HUES64 (cell line): ENCODE measurements around the gene IMMP2L.

Experiments used
- H3K27ac ChIP-seq: 2 replicates; pipeline ENCODE4 v1.7.0; 2013; ENCODE audit warnings: low read depth, low read length, inconsistent platforms
- H3K27me3 ChIP-seq: 2 replicates; pipeline ENCODE4 v1.6.1; 2013; ENCODE audit warnings: mild to moderate bottlenecking, low read length; ENCODE audit not compliant: insufficient read depth
- H3K36me3 ChIP-seq: 2 replicates; pipeline ENCODE4 v1.6.1; 2013; ENCODE audit warnings: mild to moderate bottlenecking, low read length; ENCODE audit not compliant: insufficient read depth
- H3K4me1 ChIP-seq: 2 replicates; pipeline ENCODE4 v1.6.1; 2013; ENCODE audit warnings: mild to moderate bottlenecking, low read length, moderate library complexity; ENCODE audit not compliant: insufficient read depth
- H3K4me3 ChIP-seq: 2 replicates; pipeline ENCODE4 v1.5.1; 2013; ENCODE audit warnings: mild to moderate bottlenecking, low read length, moderate library complexity
- H3K9ac ChIP-seq: 2 replicates; pipeline ENCODE4 v1.6.1; 2013; ENCODE audit warnings: mild to moderate bottlenecking, low read depth, low read length
- H3K9me3 ChIP-seq: 2 replicates; pipeline ENCODE4 v1.6.1; 2013; ENCODE audit warnings: low read depth, low read length; ENCODE audit not compliant: insufficient read depth
- WGBS: fragments of 150-250, 120-280 bp; methylation state at CpG from one replicate; pipeline ENCODE4 v1.1.7; 2013; ENCODE audit warnings: missing lambda C conversion rate; 5-methylcytosine and 5-hydroxymethylcytosine counted together

The IMMP2L gene

DNA sequence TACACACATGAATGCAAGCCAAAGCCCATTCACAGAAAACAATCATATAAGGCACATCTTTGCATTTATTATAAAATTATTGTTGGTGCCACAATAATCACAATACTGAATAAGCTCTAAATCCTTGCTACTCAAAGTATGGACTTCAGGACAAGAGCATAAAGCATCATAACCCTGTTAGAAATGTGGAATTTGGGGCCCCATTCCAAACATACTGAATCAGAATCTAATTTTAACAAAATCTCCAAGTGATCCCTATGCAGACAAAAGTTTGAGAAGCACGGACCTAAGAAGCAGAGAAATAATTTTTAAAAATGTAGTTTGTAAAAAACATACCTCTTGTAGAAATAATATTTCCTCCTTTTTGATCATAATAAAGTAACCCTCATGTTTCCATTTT lies 199.2 kb downstream of the IMMP2L start:
- no peaks in the 10 kb centered on the region for H3K9me3 ChIP-seq
- H3K4me1 ChIP-seq = peaks cover 18% of the 10 kb centered on the region
- no peaks in the 10 kb centered on the region for H3K27me3 ChIP-seq
- no peak overlapping the region for H3K27ac ChIP-seq
- no CpG with 5 or more reads among the region's 1 CpG for WGBS
- no peak overlapping the region for H3K4me3 ChIP-seq
- no peaks in the 10 kb centered on the region for H3K36me3 ChIP-seq
- peak overlapping the region; percentile 9; the same call in 1 of the 2 replicates for H3K9ac ChIP-seq

DNA sequence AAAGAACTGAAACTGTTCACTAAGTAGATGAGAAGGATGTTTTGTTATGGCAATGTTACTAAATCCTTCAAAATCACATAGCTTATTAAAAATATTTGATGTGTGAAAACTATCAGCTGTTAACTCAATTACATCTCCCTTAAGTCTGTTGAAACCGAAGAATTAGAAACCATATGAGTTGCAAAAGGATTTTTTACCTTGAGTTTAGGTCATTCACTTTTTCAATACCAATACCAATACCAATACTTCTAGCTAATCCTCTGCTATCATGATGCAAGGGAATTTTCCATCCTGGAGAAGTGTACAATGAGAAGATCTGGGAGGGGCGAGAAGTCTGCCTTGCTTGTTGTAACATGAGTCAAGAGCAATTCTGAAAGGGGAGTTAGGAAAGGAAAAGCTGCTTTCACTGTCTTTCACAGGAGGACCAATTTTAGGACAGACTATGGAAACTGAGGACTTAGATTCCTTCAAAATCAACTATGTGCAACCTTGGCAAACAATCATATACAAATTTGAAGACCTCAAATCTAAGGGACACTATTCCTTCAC lies 199.7 kb downstream of the IMMP2L start:
- no peak overlapping the region for H3K27ac ChIP-seq
- 95% methylated on average over 1 of the region's 2 CpGs for WGBS
- no peak overlapping the region for H3K4me3 ChIP-seq
- peak overlapping the region; percentile 9; the same call in 1 of the 2 replicates for H3K9ac ChIP-seq
- no peaks in the 10 kb centered on the region for H3K36me3 ChIP-seq
- H3K27me3 ChIP-seq = no peaks in the 10 kb centered on the region
- no peaks in the 10 kb centered on the region for H3K9me3 ChIP-seq
- peaks cover 18% of the 10 kb centered on the region for H3K4me1 ChIP-seq

DNA sequence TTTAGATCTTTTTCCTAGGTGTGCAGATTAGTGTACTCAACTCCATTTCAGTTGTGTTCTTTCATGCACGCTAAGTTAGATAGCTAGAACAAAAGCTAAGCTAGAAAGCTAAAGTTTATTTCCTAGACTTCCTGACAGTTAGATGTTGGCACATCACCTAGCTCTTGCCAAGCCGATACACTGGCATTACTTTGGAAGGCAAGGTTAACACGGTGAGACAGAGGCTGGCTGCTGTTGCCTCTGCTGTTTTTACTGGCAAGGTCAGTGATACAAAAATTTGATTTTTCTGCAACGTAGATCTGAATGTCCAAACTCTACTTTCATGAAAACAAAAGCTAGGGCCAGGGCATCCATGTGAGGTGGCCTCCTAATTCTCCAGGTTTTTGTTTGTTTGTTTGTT lies 203.4 kb downstream of the IMMP2L start:
- Histone ChIP-seq H3K9me3 (no peaks in the 10 kb centered on the region), H3K27ac (no peak overlapping the region), H3K4me1 (peaks cover 14% of the 10 kb centered on the region), H3K27me3 (no peaks in the 10 kb centered on the region), H3K4me3 (no peak overlapping the region), H3K9ac (no peak overlapping the region), H3K36me3 (no peaks in the 10 kb centered on the region)
- WGBS = 95% methylated on average over 4 of the region's 4 CpGs

DNA sequence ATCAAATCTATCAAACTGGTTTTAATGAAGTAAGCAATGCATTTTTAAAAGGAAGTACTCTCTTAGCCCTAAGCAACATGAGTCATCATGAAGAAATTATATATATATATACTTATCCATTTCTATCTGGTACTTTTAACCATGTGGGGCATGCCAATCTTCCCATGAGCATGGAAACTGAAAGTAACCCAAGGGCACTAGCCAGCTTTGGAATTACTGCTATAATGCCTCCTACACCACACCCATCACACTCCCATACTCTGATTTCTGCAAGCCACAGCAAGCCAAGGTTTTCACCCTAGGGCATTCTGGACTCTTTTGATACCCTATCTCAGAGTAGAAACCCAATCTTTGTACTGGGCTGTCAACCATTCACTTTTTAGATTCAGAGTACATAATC lies 204.6 kb downstream of the IMMP2L start:
- no peak overlapping the region for H3K4me3 ChIP-seq
- H3K27ac ChIP-seq = no peak overlapping the region
- no peaks in the 10 kb centered on the region for H3K27me3 ChIP-seq

DNA sequence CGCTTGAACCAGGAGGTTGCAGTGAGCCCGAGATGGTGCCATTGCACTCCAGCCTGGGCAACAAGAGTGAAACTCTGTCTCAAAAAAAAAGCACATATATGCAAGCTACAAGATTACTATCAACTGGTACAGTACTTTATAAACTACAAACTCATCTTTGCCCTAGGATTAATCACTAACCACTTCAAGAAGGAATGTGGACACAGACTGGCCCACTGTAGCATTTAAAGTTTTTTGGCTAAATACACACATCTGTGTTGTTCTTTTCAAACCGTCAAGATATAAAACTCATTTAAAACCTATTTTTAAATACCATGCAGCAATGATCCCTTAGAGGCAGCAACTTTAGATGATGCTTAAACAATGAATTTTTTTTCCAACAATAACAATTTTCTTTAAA lies 205.4 kb downstream of the IMMP2L start:
- no peak overlapping the region for H3K4me3 ChIP-seq
- 97% methylated on average over 3 of the region's 3 CpGs for WGBS
- H3K9ac ChIP-seq = no peak overlapping the region
- H3K9me3 ChIP-seq = no peaks in the 10 kb centered on the region
- no peaks in the 10 kb centered on the region for H3K4me1 ChIP-seq
- H3K36me3 ChIP-seq = no peaks in the 10 kb centered on the region
- H3K27me3 ChIP-seq = no peaks in the 10 kb centered on the region
- no peak overlapping the region for H3K27ac ChIP-seq

More for the DNA sequence above, 204.6 kb downstream of the IMMP2L start:
- peaks cover 2% of the 10 kb centered on the region; the same call in 1 of the 2 replicates for H3K4me1 ChIP-seq
- H3K36me3 ChIP-seq = no peaks in the 10 kb centered on the region
- no peak overlapping the region for H3K9ac ChIP-seq
- H3K9me3 ChIP-seq = no peaks in the 10 kb centered on the region

DNA sequence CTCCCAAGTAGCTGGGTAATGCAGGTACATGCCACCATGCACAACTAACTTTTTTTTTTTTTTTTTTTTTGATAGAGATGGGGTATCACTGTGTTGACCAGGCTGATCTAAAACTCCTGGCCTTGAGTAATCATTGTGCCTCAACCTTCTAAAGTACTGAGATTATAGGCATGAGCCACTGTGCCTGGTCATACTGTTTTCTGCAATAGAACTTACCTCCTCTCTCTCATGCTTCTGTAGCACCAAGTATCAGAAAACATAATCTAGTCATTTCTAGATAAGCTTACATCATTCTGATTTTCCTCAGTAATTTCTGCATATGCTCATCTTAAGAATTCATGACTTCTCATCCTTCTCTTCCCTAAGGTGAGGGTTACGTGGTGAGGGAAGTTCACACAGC lies 210.0 kb downstream of the IMMP2L start:
- no peaks in the 10 kb centered on the region for H3K36me3 ChIP-seq
- no peaks in the 10 kb centered on the region for H3K27me3 ChIP-seq
- H3K27ac ChIP-seq = no peak overlapping the region
- WGBS = 94% methylated on average over 1 of the region's 1 CpG
- no peaks in the 10 kb centered on the region for H3K9me3 ChIP-seq
- H3K9ac ChIP-seq = no peak overlapping the region
- no peaks in the 10 kb centered on the region for H3K4me1 ChIP-seq
- H3K4me3 ChIP-seq = no peak overlapping the region

DNA sequence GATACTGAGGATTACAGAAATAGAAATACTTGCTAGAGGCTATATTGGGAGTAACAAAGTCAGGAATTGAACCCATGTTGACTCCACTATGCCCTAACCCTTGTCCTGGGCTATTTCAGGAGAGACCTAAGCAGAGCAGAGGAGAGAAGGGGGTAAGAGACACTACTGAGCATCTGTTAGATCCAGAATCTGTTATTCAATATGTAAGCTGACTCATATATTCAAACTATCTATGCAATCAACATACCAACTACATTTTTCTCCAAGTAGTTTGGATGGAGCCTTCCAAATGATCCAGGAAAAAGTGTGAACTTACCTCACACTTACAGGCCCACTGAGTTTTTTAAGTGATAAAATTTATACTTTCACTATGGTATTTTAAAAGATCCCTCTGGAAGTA lies 216.1 kb downstream of the IMMP2L start:
- H3K36me3 ChIP-seq = no peaks in the 10 kb centered on the region
- H3K9me3 ChIP-seq = peaks cover 12% of the 10 kb centered on the region
- H3K4me1 ChIP-seq = no peaks in the 10 kb centered on the region
- no peak overlapping the region for H3K27ac ChIP-seq
- no peak overlapping the region for H3K9ac ChIP-seq
- H3K4me3 ChIP-seq = no peak overlapping the region
- no peaks in the 10 kb centered on the region for H3K27me3 ChIP-seq

DNA sequence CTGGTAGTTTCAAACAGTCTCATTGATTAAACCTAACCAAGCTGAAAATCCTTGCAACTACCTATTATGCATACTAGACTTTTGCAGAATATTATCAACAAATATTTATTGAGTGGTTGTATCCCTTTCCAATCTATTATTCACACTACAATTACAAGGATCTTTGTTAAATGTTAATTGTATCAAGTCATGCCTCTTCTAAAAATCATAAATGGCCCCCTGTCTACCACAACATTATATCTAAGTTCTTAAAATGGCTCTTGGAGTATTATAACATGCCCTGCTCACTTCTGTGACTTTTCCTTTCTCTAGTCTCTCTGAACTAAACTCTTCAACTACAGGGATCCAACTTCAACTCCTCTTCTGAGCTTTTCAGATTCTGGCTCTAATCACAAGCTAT lies 219.3 kb downstream of the IMMP2L start:
- H3K27ac ChIP-seq = no peak overlapping the region
- H3K9ac ChIP-seq = no peak overlapping the region
- H3K27me3 ChIP-seq = no peaks in the 10 kb centered on the region
- H3K36me3 ChIP-seq = no peaks in the 10 kb centered on the region
- H3K4me1 ChIP-seq = no peaks in the 10 kb centered on the region
- peaks cover 12% of the 10 kb centered on the region for H3K9me3 ChIP-seq
- H3K4me3 ChIP-seq = no peak overlapping the region

DNA sequence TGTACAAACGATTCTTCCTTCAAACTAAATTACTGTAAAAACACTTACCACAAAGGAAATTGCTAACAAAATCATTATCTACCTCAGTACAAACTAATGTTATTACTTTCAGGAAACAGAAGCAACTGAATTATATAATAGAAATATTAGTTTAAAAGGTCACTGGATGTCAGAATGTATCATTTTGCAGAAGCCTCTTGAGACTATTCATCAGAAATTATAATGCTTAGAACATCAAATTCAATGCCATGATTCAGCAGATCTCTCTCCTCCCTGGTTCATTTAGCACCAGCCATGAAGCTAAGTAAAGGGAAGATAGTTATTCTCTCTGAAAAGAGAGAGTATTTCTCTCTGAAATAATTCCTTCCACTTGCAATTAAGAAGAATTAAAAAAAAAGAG lies 223.3 kb downstream of the IMMP2L start:
- Histone ChIP-seq H3K9ac (no peak overlapping the region), H3K4me1 (no peaks in the 10 kb centered on the region), H3K9me3 (peaks cover 12% of the 10 kb centered on the region), H3K27me3 (no peaks in the 10 kb centered on the region), H3K36me3 (no peaks in the 10 kb centered on the region), H3K27ac (no peak overlapping the region), H3K4me3 (no peak overlapping the region)
- 92% methylated on average over 1 of the region's 1 CpG for WGBS

DNA sequence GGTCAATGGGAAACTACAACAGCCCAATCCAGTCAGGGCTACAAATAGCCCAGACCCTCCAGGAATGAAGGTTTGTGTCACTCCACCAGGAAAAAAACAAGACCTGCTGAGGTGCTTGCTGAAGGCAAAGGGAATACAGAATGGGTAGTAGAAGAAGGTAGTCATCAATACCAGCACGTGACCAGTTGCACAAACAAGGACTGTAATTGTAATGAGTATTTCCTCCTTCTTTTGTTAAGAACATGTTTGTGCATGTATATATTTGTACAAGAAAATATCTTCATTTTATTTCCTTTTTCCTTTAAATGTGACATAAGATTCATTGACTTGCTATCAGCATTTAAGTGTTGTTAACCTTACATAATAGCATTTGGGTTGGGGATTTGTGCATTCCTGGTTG lies 229.3 kb downstream of the IMMP2L start:
- Histone ChIP-seq H3K4me1 (0 out of 2 replicates have a peak, but pooled peaks cover 5% of the 10 kb centered on the region), H3K4me3 (no peak overlapping the region), H3K27ac (no peak overlapping the region), H3K9ac (no peak overlapping the region), H3K27me3 (no peaks in the 10 kb centered on the region), H3K36me3 (no peaks in the 10 kb centered on the region), H3K9me3 (no peaks in the 10 kb centered on the region)
- WGBS = 100% methylated on average over 1 of the region's 1 CpG

DNA sequence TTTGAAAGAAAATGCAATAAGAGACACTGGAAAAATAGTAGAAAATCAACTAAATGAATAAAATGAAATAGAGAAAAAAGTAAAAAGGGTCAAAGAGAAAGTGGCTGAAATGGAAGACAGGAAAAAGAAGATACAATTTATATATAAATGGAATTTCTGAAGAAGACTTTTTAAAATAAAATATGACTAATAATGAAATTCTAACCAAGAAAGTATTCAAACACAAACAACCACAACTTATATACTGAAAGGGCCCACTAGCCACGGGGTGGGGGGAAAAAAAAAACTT lies 232.1 kb downstream of the IMMP2L start:
- Histone ChIP-seq H3K4me3 (no peak overlapping the region), H3K4me1 (0 out of 2 replicates have a peak, but pooled peaks cover 5% of the 10 kb centered on the region), H3K9me3 (no peaks in the 10 kb centered on the region), H3K36me3 (no peaks in the 10 kb centered on the region), H3K27ac (no peak overlapping the region), H3K27me3 (no peaks in the 10 kb centered on the region), H3K9ac (no peak overlapping the region)
- WGBS = no CpG with 5 or more reads among the region's 1 CpG
